GM21717 (cell line): ENCODE data around the gene DCAF16.

Source experiments
- ATAC-seq: cut with Tn5 transposase; IDR thresholded peaks from one replicate; pipeline ENCODE4 v1.9.1; 2021; ENCODE audit warnings: mild to moderate bottlenecking, moderate library complexity; ENCODE audit not compliant: unreplicated experiment

Gene DCAF16

GRCh38 chr4:17785858-17786257, 24.7 kb downstream of the DCAF16 start:
- no peak for ATAC-seq

DNA sequence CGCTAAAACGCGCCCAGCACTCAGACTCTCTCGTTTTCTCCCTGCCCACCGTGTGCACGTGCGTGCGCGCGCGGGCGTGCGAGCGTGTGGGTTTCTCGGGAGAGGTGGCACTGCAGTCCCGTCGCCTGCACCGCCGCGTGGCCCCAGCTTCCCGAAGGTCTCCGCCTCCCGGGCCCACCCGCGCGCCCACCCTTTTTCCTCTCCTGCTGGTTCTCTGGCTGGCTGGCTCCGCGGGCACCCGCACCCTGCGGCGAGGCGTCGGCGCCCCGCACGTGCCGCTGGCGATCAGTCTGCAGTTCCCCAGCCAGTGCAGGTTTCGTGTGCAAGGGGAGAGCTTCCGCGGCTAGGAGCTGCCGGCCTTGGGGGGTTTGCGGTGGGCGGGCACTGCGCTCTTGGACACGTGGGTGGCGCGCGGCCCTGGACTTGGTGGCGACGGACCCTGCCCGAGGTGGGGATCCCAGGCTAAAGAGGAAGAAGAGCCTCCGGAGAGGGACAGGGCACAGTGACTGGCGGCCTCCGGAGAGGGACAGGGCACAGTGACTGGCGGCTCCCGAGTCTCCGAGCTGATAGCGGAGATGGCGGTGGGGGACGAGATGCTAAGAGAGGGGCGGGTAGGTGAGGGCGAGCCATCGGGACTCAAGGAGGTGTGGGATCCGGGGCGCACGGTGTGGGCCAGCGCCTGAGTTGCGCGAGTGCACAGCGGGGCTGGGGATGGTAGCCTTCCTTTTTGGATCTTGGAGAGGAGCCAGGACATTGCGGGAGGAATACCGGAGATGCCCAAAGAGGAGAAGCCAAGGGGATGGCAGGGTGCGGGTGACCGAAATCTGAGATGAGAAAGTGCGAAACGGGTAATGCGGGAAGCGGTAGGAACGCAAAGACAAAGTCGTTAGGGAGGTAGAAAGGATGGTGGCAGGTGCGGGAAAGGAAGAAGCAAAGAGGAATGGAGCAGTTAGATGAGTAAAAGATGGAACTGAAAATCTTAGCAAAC, 29.0 kb downstream of the DCAF16 start, which contains the start of gene FAM184B:
FAM184B (minus strand) TSS at position 322 of the 988 bp plus-strand sequence. CDS start 322 bp downstream, outside the sequence.
- ATAC-seq: no peak

- no peak for ATAC-seq
These were observed 29.9 kb downstream of the DCAF16 start for GRCh38 chr4:17780501-17781299.

DNA sequence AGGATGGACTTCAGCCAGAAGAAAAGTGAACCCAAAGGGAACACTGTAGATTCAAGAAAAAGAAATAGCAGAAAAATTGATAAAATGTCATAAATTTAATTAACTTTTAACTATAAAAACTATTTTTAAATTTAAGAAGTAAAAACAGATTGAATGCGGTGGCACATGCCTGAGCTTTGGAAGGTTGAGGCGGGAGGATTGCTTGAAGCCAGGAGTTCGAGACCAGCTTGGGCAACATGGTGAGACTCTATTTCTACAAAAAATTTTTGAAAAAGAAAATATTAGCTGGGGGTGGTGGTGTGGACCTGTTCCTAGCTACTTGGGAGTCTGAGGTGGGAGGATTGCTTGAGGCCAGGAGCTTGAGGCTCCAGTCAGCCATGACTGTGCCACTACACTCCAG, 32.1 kb downstream of the DCAF16 start:
- ATAC-seq: no peak

DNA sequence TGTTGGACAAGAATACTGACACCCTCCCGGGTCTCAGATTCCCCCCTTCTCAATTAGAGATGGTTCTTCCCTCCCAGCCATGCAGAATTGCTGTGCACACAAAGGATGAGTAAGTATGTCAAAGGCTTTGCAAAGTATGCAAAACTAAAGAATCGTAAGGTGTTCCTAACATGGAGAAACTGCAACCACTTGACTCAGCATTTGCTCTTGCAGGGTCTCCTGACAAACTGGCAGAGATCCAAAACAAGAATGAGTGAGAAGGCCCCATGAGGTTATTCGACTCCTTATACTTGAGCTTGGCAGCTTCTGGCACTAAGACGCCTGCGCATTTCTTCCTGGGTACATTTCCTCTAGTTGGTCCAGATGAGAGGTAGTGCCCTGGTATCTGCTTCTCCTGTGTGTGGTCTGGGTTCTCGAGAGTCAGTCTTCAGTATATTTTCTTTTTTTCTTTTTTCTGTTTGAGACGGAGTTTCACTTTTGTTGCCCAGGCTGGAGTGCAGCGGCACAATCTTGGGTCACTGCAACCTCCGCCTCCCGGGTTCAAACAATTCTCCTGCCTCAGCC, 37.3 kb downstream of the DCAF16 start:
- no peak for ATAC-seq

DNA sequence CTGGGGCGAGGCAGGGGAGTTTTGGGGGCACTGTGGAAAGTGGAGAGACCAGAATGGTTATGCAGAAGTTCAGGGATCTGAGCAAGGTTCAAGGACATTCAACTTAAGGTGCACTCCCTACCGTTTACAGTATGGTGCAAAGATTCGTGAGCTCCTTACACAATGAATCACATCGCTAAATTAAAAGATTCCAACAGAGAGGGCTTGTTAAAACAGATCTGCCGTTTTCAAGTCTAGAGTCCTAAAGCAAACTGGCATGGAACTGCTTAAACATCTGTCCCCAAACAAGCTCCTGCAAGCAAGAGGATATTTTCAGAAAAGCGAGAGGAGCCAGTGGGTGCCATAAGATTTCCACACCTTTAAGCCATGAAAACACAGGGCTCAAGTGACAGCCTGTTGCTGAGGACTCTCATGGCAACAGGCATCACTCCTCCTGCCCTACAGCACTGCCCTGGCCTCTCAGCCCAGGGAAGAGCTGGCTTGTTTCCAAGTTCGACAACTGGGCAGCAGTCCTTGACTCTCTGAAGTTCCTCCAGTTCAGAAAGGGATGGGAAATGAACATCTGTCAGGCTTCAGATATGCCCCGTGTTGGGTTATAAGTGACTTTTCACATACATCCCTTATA, 39.2 kb downstream of the DCAF16 start:
- no peak for ATAC-seq

DNA sequence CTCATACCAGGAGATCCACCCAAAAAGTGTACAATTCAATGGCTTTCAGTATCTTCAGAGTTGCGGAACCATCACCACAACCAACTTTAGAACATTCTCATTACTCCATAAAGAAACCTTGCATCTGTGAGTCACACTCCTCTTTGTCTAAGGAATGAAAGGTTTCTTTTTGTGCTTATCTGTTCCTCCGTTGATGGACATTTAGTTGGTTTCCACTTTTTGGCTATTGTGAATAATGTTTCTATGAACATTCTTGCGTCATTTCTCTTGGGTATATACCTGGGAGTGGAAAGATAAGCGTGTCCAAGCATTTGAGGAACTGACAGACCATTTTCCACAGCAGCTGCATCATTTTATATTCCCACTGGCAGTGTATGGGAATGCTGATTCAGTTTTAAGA, 39.7 kb downstream of the DCAF16 start:
- ATAC-seq: no peak

DNA sequence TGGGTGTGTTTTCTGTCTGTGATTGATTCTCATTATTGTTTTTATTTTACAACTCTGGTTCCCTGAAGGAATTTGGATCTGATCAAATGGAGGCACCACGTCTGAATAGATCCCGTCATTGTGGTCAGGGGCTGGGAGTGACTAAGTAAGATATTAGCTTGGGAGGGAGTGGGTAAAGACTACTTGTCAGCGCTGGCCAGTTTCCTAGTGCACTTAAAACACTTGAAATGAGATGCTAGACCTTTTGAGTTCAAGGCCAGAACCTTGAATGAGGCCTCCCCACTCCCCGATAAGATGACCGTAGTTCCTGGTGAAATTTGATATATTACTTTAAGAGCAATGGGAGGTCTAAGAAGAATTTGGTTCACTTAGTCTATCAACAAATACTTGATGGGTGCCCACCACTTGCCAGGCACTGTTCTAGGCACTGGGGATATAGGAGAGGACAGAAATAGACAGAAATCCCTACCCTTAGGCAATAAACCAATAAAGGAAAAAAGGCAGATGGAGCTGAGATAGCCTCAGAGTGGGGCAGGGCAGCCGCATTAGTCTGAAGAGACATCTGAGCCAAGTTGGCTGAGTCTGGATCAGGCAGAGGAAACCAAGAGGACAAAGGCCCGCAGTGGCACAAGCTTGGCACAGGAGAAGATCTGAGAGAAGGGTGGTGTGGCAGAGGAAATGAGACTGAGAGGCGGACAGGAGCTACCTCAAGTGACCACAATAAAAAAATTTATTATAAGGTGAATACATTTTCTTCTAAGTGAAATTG, 41.0 kb downstream of the DCAF16 start:
- ATAC-seq: no peak

- ATAC-seq: no peak
These were observed 43.6 kb downstream of the DCAF16 start for GRCh38 chr4:17766826-17767458.

DNA sequence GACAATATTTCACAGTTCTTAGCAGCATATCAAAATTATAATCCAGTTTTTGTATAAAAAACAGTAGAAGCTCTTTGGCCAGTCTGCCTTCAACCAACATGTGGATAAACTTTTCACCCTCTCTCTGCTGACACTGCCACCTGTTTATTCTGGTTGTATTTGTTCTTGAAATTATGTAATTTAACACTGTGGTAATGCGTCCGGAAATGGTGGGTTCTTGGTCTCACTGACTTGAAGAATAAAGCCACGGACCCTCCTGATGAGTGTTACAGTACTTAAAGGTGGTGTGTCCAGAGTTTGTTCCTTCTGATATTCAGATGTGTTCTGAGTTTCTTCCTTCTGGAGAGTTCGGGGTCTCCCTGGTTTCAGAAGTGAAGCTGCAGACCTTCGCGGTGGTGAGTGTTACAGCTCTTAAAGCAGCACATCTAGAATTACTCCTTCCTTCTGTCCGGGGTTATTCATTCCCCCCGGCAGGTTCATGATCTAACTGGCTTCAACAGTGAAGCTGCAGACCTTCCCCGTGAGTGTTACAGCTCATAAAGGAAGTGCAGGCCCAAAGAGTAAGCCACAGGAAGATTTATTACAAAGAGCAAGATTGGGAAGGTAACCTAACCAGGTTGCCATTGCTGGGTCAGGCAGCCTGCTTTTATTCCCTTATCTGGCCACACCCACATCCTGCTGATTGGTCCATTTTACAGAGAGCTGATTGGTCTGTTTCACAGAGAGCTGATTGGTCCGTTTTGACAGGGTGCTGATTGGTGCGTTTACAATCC, 44.9 kb downstream of the DCAF16 start:
- no peak for ATAC-seq

DNA sequence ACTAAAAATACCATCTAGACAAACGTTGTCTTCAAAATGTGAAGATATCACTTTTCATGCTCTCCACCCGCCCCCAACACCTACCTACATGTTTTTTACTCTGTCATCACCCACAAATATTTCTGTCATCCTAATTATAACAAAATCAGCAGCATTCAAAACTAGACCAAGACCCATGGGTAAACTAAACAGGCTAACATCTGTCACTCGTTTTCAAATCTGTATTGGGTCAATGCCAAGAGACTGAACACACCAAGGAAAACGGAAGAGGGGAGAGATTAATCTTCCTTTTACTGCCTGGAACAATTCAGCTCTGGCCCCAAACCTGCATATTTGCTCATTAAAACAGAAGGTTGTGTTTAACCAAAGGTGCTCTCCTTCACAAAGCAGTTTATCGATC, 46.6 kb downstream of the DCAF16 start:
- no peak for ATAC-seq

DNA sequence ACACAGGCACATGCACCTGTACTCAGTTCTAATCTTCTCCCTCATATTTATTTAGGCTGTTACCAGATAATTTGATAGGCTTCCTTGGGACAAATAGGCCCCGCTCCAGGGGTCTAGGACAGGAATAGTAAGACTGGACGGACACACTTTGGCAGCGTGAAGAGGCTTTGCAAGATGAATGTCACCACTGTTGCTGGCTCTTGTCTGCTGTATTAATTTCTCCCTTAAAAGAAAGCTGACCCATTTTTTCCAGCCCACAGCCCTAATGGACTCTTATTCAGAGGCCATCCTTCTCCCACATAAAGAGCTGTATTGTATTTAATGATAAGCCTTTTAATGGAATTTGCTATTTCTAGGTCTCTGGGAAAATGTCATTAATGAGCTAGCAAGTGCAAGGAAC, 47.1 kb downstream of the DCAF16 start:
- no peak for ATAC-seq

GRCh38 chr4:17762726-17763125, 47.8 kb downstream of the DCAF16 start:
- no peak for ATAC-seq

DNA sequence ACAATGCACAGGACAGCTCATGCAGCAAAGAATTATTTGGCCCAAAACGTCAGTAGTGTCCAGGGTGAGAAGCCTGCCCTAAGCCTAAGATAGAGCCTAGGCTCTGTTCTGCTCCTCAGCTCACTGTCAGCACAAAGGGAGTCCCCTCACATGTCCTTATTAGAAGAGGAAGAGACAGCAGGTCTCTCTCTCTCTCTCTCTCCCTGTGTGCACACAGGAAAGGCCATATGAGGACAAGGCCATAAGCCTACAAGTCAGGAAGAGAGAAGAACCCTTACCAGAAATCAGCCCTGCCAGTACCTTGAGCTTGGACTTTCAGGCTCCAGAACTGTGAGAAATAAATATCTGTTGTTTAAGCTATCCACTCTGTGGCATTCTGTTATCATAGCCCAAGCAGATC, 49.5 kb downstream of the DCAF16 start:
- ATAC-seq: no peak

GRCh38 chr4:17760626-17761025, 49.9 kb downstream of the DCAF16 start:
- no peak for ATAC-seq

DNA sequence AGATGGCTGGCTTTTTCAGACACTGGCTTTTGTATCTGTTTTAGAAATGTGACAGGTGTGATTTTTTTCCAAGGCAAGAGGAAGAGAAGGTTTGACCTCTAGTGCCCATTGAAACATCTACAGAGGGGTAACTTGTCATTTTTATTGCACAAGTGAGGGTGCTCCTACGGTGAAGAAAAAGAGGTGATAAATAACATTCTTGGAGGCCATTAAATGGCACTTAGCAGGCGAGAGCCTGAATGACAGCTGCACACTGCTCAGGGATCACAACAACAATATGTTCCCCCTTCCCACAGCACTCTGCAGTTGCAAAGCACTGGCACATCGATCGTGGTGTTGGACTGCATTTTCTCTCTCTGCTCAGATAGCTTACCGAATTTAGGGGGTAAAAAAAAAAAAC, 52.1 kb downstream of the DCAF16 start:
- ATAC-seq: no peak

DNA sequence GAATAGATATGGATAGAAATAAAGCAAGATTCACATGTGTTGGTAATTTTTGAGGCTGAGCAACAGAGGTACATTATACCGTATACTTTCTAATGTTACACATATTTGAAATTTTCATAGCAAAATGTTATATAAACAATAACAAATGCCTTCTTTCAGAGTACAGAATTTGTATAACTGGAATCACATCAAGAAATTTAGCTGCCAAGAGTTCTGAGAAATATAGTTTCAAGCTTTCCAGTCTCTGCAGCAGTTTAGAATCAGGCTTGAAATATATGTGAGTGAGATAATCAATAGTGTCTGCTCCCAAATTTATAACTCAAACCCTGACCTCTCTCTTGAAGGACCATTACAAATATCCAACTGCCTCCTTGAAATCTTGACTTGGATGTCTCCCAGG, 52.9 kb downstream of the DCAF16 start:
- ATAC-seq: no peak

GRCh38 chr4:17753646-17754045, 56.9 kb downstream of the DCAF16 start:
- ATAC-seq: no peak
